ENCODE measurements around the gene VAT1L. TPM values are rescaled to one million over a fixed set of nuclear protein-coding genes. Genes with fewer than 3 reads are reported as not detected.
"Not testable (repeated sequence)": the region's sequence is repeated elsewhere in the genome, so short reads cannot be mapped to it uniquely, and the experiment has no call there.

The VAT1L gene
- total RNA-seq, 6 experiments from 2014 or later, result 0.19 to 0.64 (median 0.51) TPM; not detected in 1

GRCh38 chr16:77943801-77944200 lies 155.4 kb downstream of the VAT1L start:
- Histone ChIP-seq H3K4me3 (no peak overlapping the region), H3K27me3 (no peaks in the 10 kb centered on the region), H3K36me3 (no peaks in the 10 kb centered on the region), H3K4me1 (no peaks in the 10 kb centered on the region), H3K27ac (no peak overlapping the region), H3K9me3 (no peaks in the 10 kb centered on the region)
- TF ChIP-seq CTCF (IDR thresholded peaks at IDR 0.05), result no peak
- TF ChIP-seq POLR2A (IDR thresholded peaks at IDR 0.05), result no peak
- no peak for ATAC-seq
- intact Hi-C loops (cut with DNase I), result no loop called here
- WGBS (ENCODE audit: insufficient coverage, low coverage, low lambda C conversion rate, missing lambda C conversion rate), result 57% methylated on average over 4 of the region's 5 CpGs
- DNase-seq, result no peak

- H3K9me3 ChIP-seq, result no peaks in the 10 kb centered on the region
- H3K4me1 ChIP-seq, result no peaks in the 10 kb centered on the region
- WGBS (ENCODE audit: insufficient coverage, low coverage, low lambda C conversion rate, missing lambda C conversion rate), result 52% methylated on average over 2 of the region's 2 CpGs
- no peak overlapping the region for H3K27ac ChIP-seq
- H3K27me3 ChIP-seq, result no peaks in the 10 kb centered on the region
- no peak for ATAC-seq
- no peak overlapping the region for H3K4me3 ChIP-seq
- TF ChIP-seq POLR2A (IDR thresholded peaks at IDR 0.05), result no peak
- TF ChIP-seq CTCF (IDR thresholded peaks at IDR 0.05), result no peak
- DNase-seq, result no peak
- no peaks in the 10 kb centered on the region for H3K36me3 ChIP-seq
- intact Hi-C loops (cut with DNase I), result no loop called here
Observed at GRCh38 chr16:77944631-77945030, 156.3 kb downstream of the VAT1L start.

GRCh38 chr16:77945126-77945525 lies 156.8 kb downstream of the VAT1L start:
- TF ChIP-seq POLR2A (IDR thresholded peaks at IDR 0.05) (no peak), CTCF (IDR thresholded peaks at IDR 0.05) (no peak)
- 70% methylated on average over 4 of the region's 4 CpGs for WGBS (ENCODE audit: insufficient coverage, low coverage, low lambda C conversion rate, missing lambda C conversion rate)
- Histone ChIP-seq H3K36me3 (no peaks in the 10 kb centered on the region), H3K4me3 (no peak overlapping the region), H3K4me1 (no peaks in the 10 kb centered on the region), H3K9me3 (no peaks in the 10 kb centered on the region), H3K27me3 (no peaks in the 10 kb centered on the region), H3K27ac (no peak overlapping the region)
- intact Hi-C loops (cut with DNase I), result no loop called here
- no peak for DNase-seq
- ATAC-seq, result no peak

GRCh38 chr16:77946823-77947222 lies 158.5 kb downstream of the VAT1L start:
- Histone ChIP-seq H3K9me3 (no peaks in the 10 kb centered on the region), H3K4me1 (no peaks in the 10 kb centered on the region), H3K4me3 (no peak overlapping the region), H3K27me3 (no peaks in the 10 kb centered on the region), H3K36me3 (no peaks in the 10 kb centered on the region), H3K27ac (no peak overlapping the region)
- 28% methylated on average over 4 of the region's 4 CpGs for WGBS (ENCODE audit: insufficient coverage, low coverage, low lambda C conversion rate, missing lambda C conversion rate)
- intact Hi-C loops (cut with DNase I), result no loop called here
- no peak for DNase-seq
- ATAC-seq, result no peak
- TF ChIP-seq CTCF (IDR thresholded peaks at IDR 0.05) (no peak), POLR2A (IDR thresholded peaks at IDR 0.05) (no peak)

GRCh38 chr16:77947590-77947989 lies 159.2 kb downstream of the VAT1L start:
- DNase-seq; H3K4me3 ChIP-seq; H3K36me3 ChIP-seq; H3K9me3 ChIP-seq; intact Hi-C loops (cut with DNase I); H3K27me3 ChIP-seq; H3K4me1 ChIP-seq; H3K27ac ChIP-seq; ATAC-seq: not testable (repeated sequence)
- whole genome bisulfite sequencing (ENCODE audit: insufficient coverage, low coverage, low lambda C conversion rate, missing lambda C conversion rate), result 43% methylated on average over 2 of the region's 6 CpGs

All from right lobe of liver (tissue), 6 donors.